ENCODE measurements around the gene RIMBP2. TPM values are rescaled to one million over a fixed set of nuclear protein-coding genes. Genes with fewer than 3 reads are reported as not detected.

The RIMBP2 gene
- total and polyA plus RNA-seq, 2 experiments from 2014 or later = 0.31 to 0.37 TPM

DNA sequence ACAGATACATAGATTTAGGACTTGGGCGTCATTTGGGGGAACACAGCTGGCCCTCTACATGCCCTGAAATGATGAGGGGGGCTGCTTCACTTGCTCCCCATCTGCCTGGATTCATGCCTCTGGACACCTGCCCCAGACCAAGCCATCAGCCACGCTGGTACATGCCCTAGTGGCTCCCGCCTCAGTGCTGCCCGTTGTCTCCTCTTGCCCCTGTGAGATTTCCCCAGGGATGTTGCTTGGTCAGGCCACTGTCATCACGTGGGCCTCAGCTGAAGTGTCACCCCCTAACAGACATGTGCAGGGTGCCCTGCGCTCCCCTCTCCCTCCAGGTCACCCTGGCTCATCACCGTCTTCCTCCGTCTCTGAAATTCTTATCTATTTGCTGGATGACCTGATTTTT lies 220.9 kb downstream of the RIMBP2 start:
- Mint-ChIP-seq H3K4me3 (no peak overlapping the region), H3K9me3 (peaks cover 99% of the 10 kb centered on the region), H3K27ac (no peak overlapping the region), H3K36me3 (ENCODE audit: low read depth) (peaks cover 43% of the 10 kb centered on the region), H3K4me1 (no peaks in the 10 kb centered on the region), H3K27me3 (ENCODE audit: insufficient read depth, low read depth, poor library complexity) (peaks cover 2% of the 10 kb centered on the region)
- no peaks in the 10 kb centered on the region for H4K20me1 ChIP-seq (replicated peaks; ENCODE audit: insufficient read depth)
- DNase-seq (ENCODE audit: low spot score) (no peak), ATAC-seq (no peak)
- no peaks in the 10 kb centered on the region for H3K79me2 ChIP-seq (replicated peaks; ENCODE audit: insufficient read depth)
- H3K36me3 ChIP-seq (ENCODE audit: insufficient read depth) = no peaks in the 10 kb centered on the region
- TF ChIP-seq, protein P1, sequence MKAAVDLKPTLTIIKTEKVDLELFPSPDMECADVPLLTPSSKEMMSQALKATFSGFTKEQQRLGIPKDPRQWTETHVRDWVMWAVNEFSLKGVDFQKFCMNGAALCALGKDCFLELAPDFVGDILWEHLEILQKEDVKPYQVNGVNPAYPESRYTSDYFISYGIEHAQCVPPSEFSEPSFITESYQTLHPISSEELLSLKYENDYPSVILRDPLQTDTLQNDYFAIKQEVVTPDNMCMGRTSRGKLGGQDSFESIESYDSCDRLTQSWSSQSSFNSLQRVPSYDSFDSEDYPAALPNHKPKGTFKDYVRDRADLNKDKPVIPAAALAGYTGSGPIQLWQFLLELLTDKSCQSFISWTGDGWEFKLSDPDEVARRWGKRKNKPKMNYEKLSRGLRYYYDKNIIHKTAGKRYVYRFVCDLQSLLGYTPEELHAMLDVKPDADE (IDR thresholded peaks at IDR 0.05) = no peak
- TF ChIP-seq ZNF114 (CRISPR knock-in tag; IDR thresholded peaks at IDR 0.05) = no peak
- no peak for TF ChIP-seq NANOG (IDR thresholded peaks at IDR 0.05; ENCODE audit: borderline replicate concordance)
- no peak for TF ChIP-seq EZH2 (IDR thresholded peaks at IDR 0.05; ENCODE audit: low read depth, unreplicated experiment)
- TF ChIP-seq, protein P2, sequence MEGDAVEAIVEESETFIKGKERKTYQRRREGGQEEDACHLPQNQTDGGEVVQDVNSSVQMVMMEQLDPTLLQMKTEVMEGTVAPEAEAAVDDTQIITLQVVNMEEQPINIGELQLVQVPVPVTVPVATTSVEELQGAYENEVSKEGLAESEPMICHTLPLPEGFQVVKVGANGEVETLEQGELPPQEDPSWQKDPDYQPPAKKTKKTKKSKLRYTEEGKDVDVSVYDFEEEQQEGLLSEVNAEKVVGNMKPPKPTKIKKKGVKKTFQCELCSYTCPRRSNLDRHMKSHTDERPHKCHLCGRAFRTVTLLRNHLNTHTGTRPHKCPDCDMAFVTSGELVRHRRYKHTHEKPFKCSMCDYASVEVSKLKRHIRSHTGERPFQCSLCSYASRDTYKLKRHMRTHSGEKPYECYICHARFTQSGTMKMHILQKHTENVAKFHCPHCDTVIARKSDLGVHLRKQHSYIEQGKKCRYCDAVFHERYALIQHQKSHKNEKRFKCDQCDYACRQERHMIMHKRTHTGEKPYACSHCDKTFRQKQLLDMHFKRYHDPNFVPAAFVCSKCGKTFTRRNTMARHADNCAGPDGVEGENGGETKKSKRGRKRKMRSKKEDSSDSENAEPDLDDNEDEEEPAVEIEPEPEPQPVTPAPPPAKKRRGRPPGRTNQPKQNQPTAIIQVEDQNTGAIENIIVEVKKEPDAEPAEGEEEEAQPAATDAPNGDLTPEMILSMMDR (conservative IDR thresholded peaks at IDR 0.05; ENCODE audit: low read depth in 2 of 2) = no peak
- TF ChIP-seq EZH2phosphoT487 (IDR thresholded peaks at IDR 0.05; ENCODE audit: unreplicated experiment) = no peak
- TF ChIP-seq ZNF331 (CRISPR knock-in tag; IDR thresholded peaks at IDR 0.05; ENCODE audit: low read depth) = no peak
- TF ChIP-seq, protein P3, sequence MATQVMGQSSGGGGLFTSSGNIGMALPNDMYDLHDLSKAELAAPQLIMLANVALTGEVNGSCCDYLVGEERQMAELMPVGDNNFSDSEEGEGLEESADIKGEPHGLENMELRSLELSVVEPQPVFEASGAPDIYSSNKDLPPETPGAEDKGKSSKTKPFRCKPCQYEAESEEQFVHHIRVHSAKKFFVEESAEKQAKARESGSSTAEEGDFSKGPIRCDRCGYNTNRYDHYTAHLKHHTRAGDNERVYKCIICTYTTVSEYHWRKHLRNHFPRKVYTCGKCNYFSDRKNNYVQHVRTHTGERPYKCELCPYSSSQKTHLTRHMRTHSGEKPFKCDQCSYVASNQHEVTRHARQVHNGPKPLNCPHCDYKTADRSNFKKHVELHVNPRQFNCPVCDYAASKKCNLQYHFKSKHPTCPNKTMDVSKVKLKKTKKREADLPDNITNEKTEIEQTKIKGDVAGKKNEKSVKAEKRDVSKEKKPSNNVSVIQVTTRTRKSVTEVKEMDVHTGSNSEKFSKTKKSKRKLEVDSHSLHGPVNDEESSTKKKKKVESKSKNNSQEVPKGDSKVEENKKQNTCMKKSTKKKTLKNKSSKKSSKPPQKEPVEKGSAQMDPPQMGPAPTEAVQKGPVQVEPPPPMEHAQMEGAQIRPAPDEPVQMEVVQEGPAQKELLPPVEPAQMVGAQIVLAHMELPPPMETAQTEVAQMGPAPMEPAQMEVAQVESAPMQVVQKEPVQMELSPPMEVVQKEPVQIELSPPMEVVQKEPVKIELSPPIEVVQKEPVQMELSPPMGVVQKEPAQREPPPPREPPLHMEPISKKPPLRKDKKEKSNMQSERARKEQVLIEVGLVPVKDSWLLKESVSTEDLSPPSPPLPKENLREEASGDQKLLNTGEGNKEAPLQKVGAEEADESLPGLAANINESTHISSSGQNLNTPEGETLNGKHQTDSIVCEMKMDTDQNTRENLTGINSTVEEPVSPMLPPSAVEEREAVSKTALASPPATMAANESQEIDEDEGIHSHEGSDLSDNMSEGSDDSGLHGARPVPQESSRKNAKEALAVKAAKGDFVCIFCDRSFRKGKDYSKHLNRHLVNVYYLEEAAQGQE (IDR thresholded peaks at IDR 0.05; ENCODE audit: unreplicated experiment) = no peak
- TF ChIP-seq POLR2AphosphoS5 (IDR thresholded peaks at IDR 0.05; ENCODE audit: low read depth) = no peak
- TF ChIP-seq, protein P4, sequence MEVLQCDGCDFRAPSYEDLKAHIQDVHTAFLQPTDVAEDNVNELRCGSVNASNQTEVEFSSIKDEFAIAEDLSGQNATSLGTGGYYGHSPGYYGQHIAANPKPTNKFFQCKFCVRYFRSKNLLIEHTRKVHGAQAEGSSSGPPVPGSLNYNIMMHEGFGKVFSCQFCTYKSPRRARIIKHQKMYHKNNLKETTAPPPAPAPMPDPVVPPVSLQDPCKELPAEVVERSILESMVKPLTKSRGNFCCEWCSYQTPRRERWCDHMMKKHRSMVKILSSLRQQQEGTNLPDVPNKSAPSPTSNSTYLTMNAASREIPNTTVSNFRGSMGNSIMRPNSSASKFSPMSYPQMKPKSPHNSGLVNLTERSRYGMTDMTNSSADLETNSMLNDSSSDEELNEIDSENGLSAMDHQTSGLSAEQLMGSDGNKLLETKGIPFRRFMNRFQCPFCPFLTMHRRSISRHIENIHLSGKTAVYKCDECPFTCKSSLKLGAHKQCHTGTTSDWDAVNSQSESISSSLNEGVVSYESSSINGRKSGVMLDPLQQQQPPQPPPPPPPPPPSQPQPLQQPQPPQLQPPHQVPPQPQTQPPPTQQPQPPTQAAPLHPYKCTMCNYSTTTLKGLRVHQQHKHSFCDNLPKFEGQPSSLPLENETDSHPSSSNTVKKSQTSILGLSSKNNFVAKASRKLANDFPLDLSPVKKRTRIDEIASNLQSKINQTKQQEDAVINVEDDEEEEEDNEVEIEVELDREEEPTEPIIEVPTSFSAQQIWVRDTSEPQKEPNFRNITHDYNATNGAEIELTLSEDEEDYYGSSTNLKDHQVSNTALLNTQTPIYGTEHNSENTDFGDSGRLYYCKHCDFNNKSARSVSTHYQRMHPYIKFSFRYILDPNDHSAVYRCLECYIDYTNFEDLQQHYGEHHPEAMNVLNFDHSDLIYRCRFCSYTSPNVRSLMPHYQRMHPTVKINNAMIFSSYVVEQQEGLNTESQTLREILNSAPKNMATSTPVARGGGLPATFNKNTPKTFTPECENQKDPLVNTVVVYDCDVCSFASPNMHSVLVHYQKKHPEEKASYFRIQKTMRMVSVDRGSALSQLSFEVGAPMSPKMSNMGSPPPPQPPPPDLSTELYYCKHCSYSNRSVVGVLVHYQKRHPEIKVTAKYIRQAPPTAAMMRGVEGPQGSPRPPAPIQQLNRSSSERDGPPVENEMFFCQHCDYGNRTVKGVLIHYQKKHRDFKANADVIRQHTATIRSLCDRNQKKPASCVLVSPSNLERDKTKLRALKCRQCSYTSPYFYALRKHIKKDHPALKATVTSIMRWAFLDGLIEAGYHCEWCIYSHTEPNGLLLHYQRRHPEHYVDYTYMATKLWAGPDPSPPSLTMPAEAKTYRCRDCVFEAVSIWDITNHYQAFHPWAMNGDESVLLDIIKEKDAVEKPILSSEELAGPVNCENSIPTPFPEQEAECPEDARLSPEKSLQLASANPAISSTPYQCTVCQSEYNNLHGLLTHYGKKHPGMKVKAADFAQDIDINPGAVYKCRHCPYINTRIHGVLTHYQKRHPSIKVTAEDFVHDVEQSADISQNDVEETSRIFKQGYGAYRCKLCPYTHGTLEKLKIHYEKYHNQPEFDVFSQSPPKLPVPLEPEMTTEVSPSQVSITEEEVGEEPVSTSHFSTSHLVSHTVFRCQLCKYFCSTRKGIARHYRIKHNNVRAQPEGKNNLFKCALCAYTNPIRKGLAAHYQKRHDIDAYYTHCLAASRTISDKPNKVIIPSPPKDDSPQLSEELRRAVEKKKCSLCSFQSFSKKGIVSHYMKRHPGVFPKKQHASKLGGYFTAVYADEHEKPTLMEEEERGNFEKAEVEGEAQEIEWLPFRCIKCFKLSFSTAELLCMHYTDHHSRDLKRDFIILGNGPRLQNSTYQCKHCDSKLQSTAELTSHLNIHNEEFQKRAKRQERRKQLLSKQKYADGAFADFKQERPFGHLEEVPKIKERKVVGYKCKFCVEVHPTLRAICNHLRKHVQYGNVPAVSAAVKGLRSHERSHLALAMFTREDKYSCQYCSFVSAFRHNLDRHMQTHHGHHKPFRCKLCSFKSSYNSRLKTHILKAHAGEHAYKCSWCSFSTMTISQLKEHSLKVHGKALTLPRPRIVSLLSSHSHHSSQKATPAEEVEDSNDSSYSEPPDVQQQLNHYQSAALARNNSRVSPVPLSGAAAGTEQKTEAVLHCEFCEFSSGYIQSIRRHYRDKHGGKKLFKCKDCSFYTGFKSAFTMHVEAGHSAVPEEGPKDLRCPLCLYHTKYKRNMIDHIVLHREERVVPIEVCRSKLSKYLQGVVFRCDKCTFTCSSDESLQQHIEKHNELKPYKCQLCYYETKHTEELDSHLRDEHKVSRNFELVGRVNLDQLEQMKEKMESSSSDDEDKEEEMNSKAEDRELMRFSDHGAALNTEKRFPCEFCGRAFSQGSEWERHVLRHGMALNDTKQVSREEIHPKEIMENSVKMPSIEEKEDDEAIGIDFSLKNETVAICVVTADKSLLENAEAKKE (CRISPR knock-in tag; IDR thresholded peaks at IDR 0.05) = no peak
- TF ChIP-seq CREB1 (CRISPR knock-in tag; IDR thresholded peaks at IDR 0.05; ENCODE audit: low read depth) = no peak
- no peak for TF ChIP-seq JUNB (IDR thresholded peaks at IDR 0.05; ENCODE audit: unreplicated experiment)
- TF ChIP-seq STAT1 (IDR thresholded peaks at IDR 0.05; ENCODE audit: unreplicated experiment) = no peak
- H3K4me2 ChIP-seq = no peak overlapping the region
- no peak overlapping the region for H3K27ac ChIP-seq (ENCODE audit: low read depth)
- H2AFZ ChIP-seq = no peak overlapping the region
- H3K4me1 ChIP-seq (ENCODE audit: insufficient read depth) = no peaks in the 10 kb centered on the region
- H3K4me3 ChIP-seq = no peak overlapping the region
- no peaks in the 10 kb centered on the region for H3K9me2 ChIP-seq (ENCODE audit: insufficient read depth)
- H3K27me3 ChIP-seq (ENCODE audit: insufficient read depth) = no peaks in the 10 kb centered on the region
- no peaks in the 10 kb centered on the region for H3F3A ChIP-seq (replicated peaks; ENCODE audit: low read depth)
